HL-60 (cell line): ENCODE results near the gene XPNPEP1.
A peak's percentile ranks its signal among the peaks of the same experiment; 100 is the strongest.

Experiments used
- DNase-seq, 2 experiments: peaks; one replicate each; pipeline ENCODE4 v3.0.0-alpha.2; 2010 to 2020; ENCODE audit warnings: low read depth in 1 of 2, low spot score in 1 of 2
- H3K27ac ChIP-seq: fragments of 250-450 bp; sonication (Bioruptor Pico); replicated peaks from 2 replicates; pipeline ENCODE4 v1.5.1; 2020; ENCODE audit warnings: mild to moderate bottlenecking, moderate library complexity
- H3K27me3 ChIP-seq: fragments of 250-450 bp; sonication (Bioruptor Pico); 2 replicates; pipeline ENCODE4 v1.5.1; 2021; ENCODE audit warnings: mild to moderate bottlenecking, moderate library complexity; ENCODE audit not compliant: insufficient read depth, poor library complexity, severe bottlenecking
- H3K4me3 ChIP-seq: replicated peaks from 2 replicates; pipeline ENCODE4 v1.5.1; 2011; ENCODE audit warnings: mild to moderate bottlenecking, control low read depth, low read length; ENCODE audit not compliant: insufficient read depth
- CTCF ChIP-seq: IDR thresholded peaks from one replicate; pipeline ENCODE4 v1.5.1; 2011; ENCODE audit warnings: low read length, control low read depth, inconsistent platforms; ENCODE audit not compliant: insufficient read depth
- GABPA ChIP-seq: IDR thresholded peaks from 2 replicates; pipeline ENCODE4 v1.6.1; 2012; ENCODE audit warnings: low read depth
- POLR2AphosphoS5 ChIP-seq: IDR thresholded peaks from 2 replicates; pipeline ENCODE4 v1.6.1; 2012; ENCODE audit warnings: low read depth
- REST ChIP-seq: IDR thresholded peaks from 2 replicates; pipeline ENCODE4 v1.6.1; 2012; ENCODE audit warnings: low read depth; ENCODE audit not compliant: insufficient replicate concordance
- SPI1 ChIP-seq: IDR thresholded peaks from 2 replicates; pipeline ENCODE4 v1.6.1; 2012; ENCODE audit warnings: low read depth, mild to moderate bottlenecking, borderline replicate concordance

The XPNPEP1 gene

DNA sequence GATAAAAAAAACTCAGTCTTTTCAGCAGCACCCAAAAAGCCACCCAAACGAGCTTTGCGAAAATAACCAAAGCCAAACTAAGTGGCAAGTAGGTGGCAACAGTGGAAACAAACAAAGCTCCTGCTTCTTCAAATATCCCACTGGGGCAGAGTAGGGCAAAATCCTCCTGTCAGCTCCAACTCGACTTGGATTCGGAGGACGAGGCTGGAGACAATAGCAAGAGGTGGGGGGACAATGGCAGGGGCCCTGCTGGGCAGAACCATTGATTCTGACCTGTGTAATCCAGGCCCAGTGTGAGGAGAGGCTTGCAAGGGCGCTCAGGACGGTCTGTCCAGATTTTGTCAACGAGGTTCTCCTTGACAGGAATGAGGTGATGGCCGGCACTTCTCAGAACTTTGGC lies 35.5 kb downstream of the XPNPEP1 start:
- Histone ChIP-seq H3K4me3 (no peak overlapping the region), H3K27me3 (no peaks in the 10 kb centered on the region), H3K27ac (peak overlapping the region; percentile 71)
- TF ChIP-seq POLR2AphosphoS5 (no peak), REST (no peak), SPI1 (no peak), GABPA (no peak), CTCF (no peak)
- DNase-seq = no peak

DNA sequence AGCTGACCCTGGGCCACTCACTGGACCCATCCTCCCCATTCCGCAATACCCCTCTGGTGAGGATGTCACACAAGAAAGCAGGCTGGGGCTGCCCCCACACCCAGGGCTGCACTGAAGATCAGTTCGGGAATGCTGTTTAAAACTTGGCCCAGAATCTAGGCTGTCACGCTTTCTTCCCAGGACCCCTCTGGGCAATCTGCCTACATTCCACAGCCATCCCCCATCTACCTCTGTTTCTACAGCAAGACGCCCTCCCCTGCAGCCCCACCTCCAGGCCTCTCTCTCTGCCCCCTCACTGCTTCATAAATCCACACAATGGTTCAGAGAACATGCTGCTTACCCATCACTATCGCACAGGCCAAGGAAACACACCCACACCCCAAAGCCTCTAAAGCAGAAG lies 36.1 kb downstream of the XPNPEP1 start:
- no peak for DNase-seq
- TF ChIP-seq GABPA (no peak), SPI1 (no peak), REST (no peak), POLR2AphosphoS5 (no peak), CTCF (no peak)
- H3K27ac ChIP-seq = peak overlapping the region; percentile 71
- H3K4me3 ChIP-seq = no peak overlapping the region
- no peaks in the 10 kb centered on the region for H3K27me3 ChIP-seq

DNA sequence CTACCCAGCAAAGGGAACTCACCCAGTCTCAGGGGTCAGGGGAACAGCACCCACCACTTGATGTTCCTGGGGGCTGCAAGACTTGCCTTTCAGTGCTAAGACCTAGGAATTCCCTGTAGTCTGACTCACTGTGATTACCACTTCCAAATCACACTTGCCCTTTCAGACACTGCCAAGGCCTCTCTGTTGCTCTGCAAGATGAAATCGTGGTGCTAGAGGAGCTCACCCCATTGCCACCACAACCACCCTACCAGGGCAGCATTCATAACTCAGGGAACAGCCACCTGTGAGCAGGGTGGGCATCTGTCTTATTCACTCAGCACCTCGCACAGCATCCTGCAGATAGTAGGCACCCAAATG lies 36.5 kb downstream of the XPNPEP1 start:
- H3K4me3 ChIP-seq = no peak overlapping the region
- H3K27me3 ChIP-seq = no peaks in the 10 kb centered on the region
- H3K27ac ChIP-seq = peak overlapping the region; percentile 71
- DNase-seq = no peak
- TF ChIP-seq GABPA (no peak), SPI1 (no peak), POLR2AphosphoS5 (no peak), REST (no peak), CTCF (no peak)
